ENCODE data around the gene ATP2C2.

GRCh38 chr16:84462296-84463210 is 94.2 kb downstream of the ATP2C2 start:
- TF ChIP-seq CTCF (IDR thresholded peaks at IDR 0.05): no peak
- TF ChIP-seq POLR2A (IDR thresholded peaks at IDR 0.05): no peak
